ENCODE measurements around the gene WSCD1. TPM values are rescaled to one million over a fixed set of nuclear protein-coding genes. Genes with fewer than 3 reads are reported as not detected.

WSCD1 gene
- total RNA-seq, 1 experiment from 2014 or later: 0.28 TPM

- Histone ChIP-seq H3K4me3 (ENCODE audit: low read depth, low read length, poor library complexity, severe bottlenecking) (no peak overlapping the region), H3K27me3 (replicated peaks; ENCODE audit: insufficient read depth, low read depth, low read length, poor library complexity) (peaks cover 25% of the 10 kb centered on the region), H3K4me1 (ENCODE audit: insufficient read depth, low read length, poor library complexity, severe bottlenecking) (no peaks in the 10 kb centered on the region), H3K9me3 (ENCODE audit: low read depth, low read length, poor library complexity, severe bottlenecking) (no peaks in the 10 kb centered on the region), H3K27ac (ENCODE audit: low read depth, low read length, poor library complexity, severe bottlenecking) (no peak overlapping the region), H3K36me3 (ENCODE audit: insufficient read depth, low read length, poor library complexity, severe bottlenecking) (no peaks in the 10 kb centered on the region)
- ChIA-PET POLR2A (ENCODE audit: low non-redundant PET) (no interaction called here), CTCF (no interaction called here)
- no TSS peak for BruUV-seq (replicated peaks)
- TF ChIP-seq EZH2 (IDR thresholded peaks at IDR 0.05; ENCODE audit: borderline replicate concordance, low read depth, low read length, poor library complexity, severe bottlenecking) (no peak), CTCF (conservative IDR thresholded peaks at IDR 0.05; ENCODE audit: low read depth, low read length) (no peak)
- intact Hi-C loops (cut with micrococcal nuclease; ENCODE audit: unreplicated experiment): no loop called here
- no peak for DNase-seq (ENCODE audit: low spot score)
Observed at GRCh38 chr17:6104956-6105648, 34.9 kb downstream of the WSCD1 start.

GRCh38 chr17:6105649-6106007, 35.4 kb downstream of the WSCD1 start:
- H3K27me3 ChIP-seq (replicated peaks; ENCODE audit: insufficient read depth, low read depth, low read length, poor library complexity): peaks cover 25% of the 10 kb centered on the region
- CTCF ChIA-PET: no interaction called here
- BruUV-seq (replicated peaks): no TSS peak
- no peaks in the 10 kb centered on the region for H3K36me3 ChIP-seq (ENCODE audit: insufficient read depth, low read length, poor library complexity, severe bottlenecking)
- H3K4me3 ChIP-seq (ENCODE audit: low read depth, low read length, poor library complexity, severe bottlenecking): no peak overlapping the region
- H3K9me3 ChIP-seq (ENCODE audit: low read depth, low read length, poor library complexity, severe bottlenecking): no peaks in the 10 kb centered on the region
- no peak for TF ChIP-seq CTCF (conservative IDR thresholded peaks at IDR 0.05; ENCODE audit: low read depth, low read length)
- H3K4me1 ChIP-seq (ENCODE audit: insufficient read depth, low read length, poor library complexity, severe bottlenecking): no peaks in the 10 kb centered on the region
- POLR2A ChIA-PET (ENCODE audit: low non-redundant PET): no interaction called here
- intact Hi-C loops (cut with micrococcal nuclease; ENCODE audit: unreplicated experiment): no loop called here
- no peak overlapping the region for H3K27ac ChIP-seq (ENCODE audit: low read depth, low read length, poor library complexity, severe bottlenecking)
- DNase-seq (ENCODE audit: low spot score): no peak

- CTCF ChIA-PET: no interaction called here
- Histone ChIP-seq H3K36me3 (ENCODE audit: insufficient read depth, low read length, poor library complexity, severe bottlenecking) (no peaks in the 10 kb centered on the region), H3K4me3 (ENCODE audit: low read depth, low read length, poor library complexity, severe bottlenecking) (no peak overlapping the region), H3K27me3 (replicated peaks; ENCODE audit: insufficient read depth, low read depth, low read length, poor library complexity) (peaks cover 22% of the 10 kb centered on the region), H3K9me3 (ENCODE audit: low read depth, low read length, poor library complexity, severe bottlenecking) (no peaks in the 10 kb centered on the region), H3K4me1 (ENCODE audit: insufficient read depth, low read length, poor library complexity, severe bottlenecking) (no peaks in the 10 kb centered on the region), H3K27ac (ENCODE audit: low read depth, low read length, poor library complexity, severe bottlenecking) (no peak overlapping the region)
- no peak for DNase-seq (ENCODE audit: low spot score)
- POLR2A ChIA-PET (ENCODE audit: low non-redundant PET): no interaction called here
- intact Hi-C loops (cut with micrococcal nuclease; ENCODE audit: unreplicated experiment): no loop called here
- TF ChIP-seq EZH2 (IDR thresholded peaks at IDR 0.05; ENCODE audit: borderline replicate concordance, low read depth, low read length, poor library complexity, severe bottlenecking) (no peak), CTCF (conservative IDR thresholded peaks at IDR 0.05; ENCODE audit: low read depth, low read length) (no peak)
- no TSS peak for BruUV-seq (replicated peaks)
Observed at GRCh38 chr17:6106212-6106611, 36.0 kb downstream of the WSCD1 start.
